A549 (cell line): Measurements from ENCODE around the gene HIC2. TPM values are rescaled to one million over a fixed set of nuclear protein-coding genes. Genes with fewer than 3 reads are reported as not detected.
"Not testable (repeated sequence)": the region's sequence is repeated elsewhere in the genome, so short reads cannot be mapped to it uniquely, and the experiment has no call there.

Experiments used
- ATAC-seq, 2 experiments: fragments of 200-7000 bp in 1 of 2; fragments of >200 bp in 1 of 2; cut with Nextera tagmentation in 1 of 2; cut with Tn5 transposase in 1 of 2; 3 replicates each; pipeline versions ENCODE4 v1.8.0 to v1.9.1; 2018 to 2020; ENCODE audit warnings: mild to moderate bottlenecking in 1 of 2, moderate library complexity in 1 of 2
- CTCF ChIA-PET: fragments of 300-600 bp; sonication (Branson Sonifier 250); formaldehyde crosslinking; extraction: SDS; loops from one replicate; lab custom pipeline; 2021; ENCODE audit warnings: antibody characterized with exemption, inconsistent platforms; lab: Yijun Ruan, JAX
- POLR2A ChIA-PET: fragments of 350-600 bp; formaldehyde crosslinking; extraction: SDS; loops from one replicate; lab custom pipeline; 2021; ENCODE audit warnings: antibody characterized with exemption, inconsistent platforms; lab: Yijun Ruan, JAX
- DNase-seq, 2 experiments: peaks; one replicate each; pipeline versions ENCODE4 v3.0.0 to v3.0.0-alpha.2; 2011 to 2016; ENCODE audit warnings: low read depth in 1 of 2, low spot score in 1 of 2
- FAIRE-seq: peaks from 2 replicates; lab custom pipeline; 2011; peaks lifted over from hg19 to GRCh38; lab: Jason Lieb, UNC
- H3K27ac ChIP-seq, 2 experiments: fragments of >200 bp; sonication (Bioruptor Twin); formaldehyde crosslinking; 3 replicates each; pipeline ENCODE4 v1.5.1; 2016 to 2017
- H3K4me1 ChIP-seq: fragments of >200 bp; sonication (Bioruptor Twin); formaldehyde crosslinking; 3 replicates; pipeline ENCODE4 v1.6.1; 2016
- H3K4me2 ChIP-seq: fragments of >200 bp; sonication (Bioruptor Twin); formaldehyde crosslinking; 3 replicates; pipeline ENCODE4 v1.6.1; 2016
- H3K4me3 ChIP-seq: fragments of >200 bp; sonication (Bioruptor Twin); formaldehyde crosslinking; 3 replicates; pipeline ENCODE4 v1.5.1; 2016
- H3K9me3 ChIP-seq: fragments of >200 bp; sonication (Bioruptor Twin); formaldehyde crosslinking; 3 replicates; pipeline ENCODE4 v1.6.1; 2016
- WGBS: methylation state at CpG from one replicate; pipeline ENCODE4 v1.1.6; 2017; ENCODE audit errors: missing lambda C conversion rate; 5-methylcytosine and 5-hydroxymethylcytosine counted together
- polyA plus RNA-seq, 4 experiments: library from polyadenylated mRNA; depleted of rRNA in 3 of 4; stranded (reverse); fragments of >200 nt; fragmentation: RNase III in 1 of 4; extraction: RNeasy Plus Mini Kit Qiagen cat#74134 plus additional on column Dnase treatment in 1 of 4; gene quantifications; 2 replicates in 3 of 4; 3 replicates in 1 of 4; pipeline ENCODE4 v1.2.3, GENCODE V29; 2011 to 2017

The HIC2 gene
- polyA plus RNA-seq, 2 of the 4 experiments (the other 2 are of a cell fraction), result 1.0 to 2.9 TPM

DNA sequence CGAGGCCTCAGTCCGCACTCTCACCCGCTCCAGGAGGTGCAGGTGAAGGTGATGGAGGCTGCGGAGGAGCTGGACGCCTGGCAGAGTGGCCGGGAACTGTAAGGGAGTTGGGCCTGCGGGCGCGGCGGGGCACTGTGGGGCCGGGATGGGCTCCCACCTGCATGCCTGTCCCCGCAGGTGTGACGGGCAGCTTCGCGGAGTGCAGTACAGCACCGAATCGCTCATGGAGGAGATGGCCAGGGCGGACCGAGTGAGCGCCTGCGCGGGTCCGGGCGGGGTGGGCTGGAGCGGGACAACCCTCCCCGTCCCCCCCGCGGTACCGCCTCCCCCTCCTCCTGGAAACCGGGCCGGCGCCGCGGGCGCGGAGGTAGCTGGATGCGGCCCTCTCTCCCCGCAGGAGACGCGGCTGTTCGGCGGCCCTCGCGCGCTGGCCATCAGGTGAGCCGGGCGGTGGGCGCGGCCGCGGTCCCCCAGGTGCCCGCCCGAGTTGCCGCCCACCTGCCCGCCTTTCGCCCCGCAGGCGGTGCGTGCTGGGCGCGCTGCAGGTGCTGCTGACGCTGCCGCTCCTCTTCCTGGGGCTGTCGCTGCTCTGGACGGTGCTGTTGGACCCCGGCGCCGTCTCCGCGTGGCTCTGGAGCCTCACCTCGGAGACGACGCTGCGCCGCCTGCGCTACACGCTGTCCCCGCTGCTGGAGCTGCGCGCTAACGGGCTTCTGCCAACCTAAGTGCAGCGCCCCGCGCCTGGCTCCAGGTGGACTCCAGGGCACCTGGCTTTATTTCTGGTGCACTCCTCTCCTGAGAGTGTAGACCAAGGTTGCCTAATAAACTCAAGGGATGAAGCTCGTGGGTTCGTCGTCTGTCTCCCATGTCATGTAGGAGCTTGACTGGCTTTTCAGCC, 52.2 kb downstream of the HIC2 start:
- 98% methylated on average over 18 of the region's 87 CpGs for WGBS
- H3K9me3 ChIP-seq, H3K4me3 ChIP-seq, ATAC-seq, H3K27ac ChIP-seq, DNase-seq, CTCF ChIA-PET, POLR2A ChIA-PET, FAIRE-seq, H3K4me1 ChIP-seq, H3K4me2 ChIP-seq: not testable (repeated sequence)

DNA sequence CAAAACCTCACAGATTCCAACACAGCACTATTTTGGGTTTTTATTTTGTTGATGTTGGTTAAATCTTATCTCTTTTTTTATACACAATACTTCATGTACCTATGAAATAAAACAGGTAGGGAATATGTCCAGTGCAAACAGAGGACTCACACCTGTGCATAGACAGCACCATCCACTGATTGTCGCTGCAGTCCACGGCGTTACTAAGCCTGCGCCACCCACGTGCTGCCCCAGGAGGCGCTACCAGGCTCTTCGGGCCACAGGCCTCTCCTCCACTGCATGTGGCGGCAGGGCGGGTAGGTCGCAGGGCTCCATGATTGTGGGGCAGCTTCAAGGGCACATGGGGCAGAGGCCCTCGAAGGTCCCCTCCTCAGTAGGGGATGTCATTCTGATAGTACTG, 55.8 kb downstream of the HIC2 start:
- H3K4me3 ChIP-seq, H3K4me2 ChIP-seq, CTCF ChIA-PET, H3K9me3 ChIP-seq, POLR2A ChIA-PET, DNase-seq, FAIRE-seq, ATAC-seq, H3K27ac ChIP-seq, H3K4me1 ChIP-seq: not testable (repeated sequence)
- WGBS, result no CpG with 5 or more reads among the region's 11 CpGs

DNA sequence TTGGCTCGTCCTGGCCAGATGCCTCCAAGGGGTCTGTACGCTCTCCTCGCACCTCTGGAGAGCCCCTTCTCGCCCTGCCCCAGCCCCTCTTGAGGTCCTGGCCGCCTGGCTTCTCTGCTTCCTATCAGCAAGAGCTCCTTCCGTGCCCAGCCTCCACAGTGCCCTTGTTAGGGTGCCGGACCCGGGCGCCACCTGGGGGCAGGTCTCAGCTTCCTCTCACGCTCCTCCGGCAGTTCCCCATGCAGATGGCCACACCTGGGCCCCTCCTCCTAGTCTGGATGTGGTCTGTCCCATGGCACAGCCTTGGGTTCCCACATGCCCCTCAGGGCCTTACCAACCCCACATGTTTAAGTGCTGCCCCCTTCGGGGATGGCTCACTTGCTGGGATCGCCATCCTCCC, 56.5 kb downstream of the HIC2 start:
- DNase-seq, CTCF ChIA-PET, H3K9me3 ChIP-seq, POLR2A ChIA-PET, H3K27ac ChIP-seq, H3K4me2 ChIP-seq, H3K4me1 ChIP-seq, H3K4me3 ChIP-seq, FAIRE-seq: not testable (repeated sequence)
- no CpG with 5 or more reads among the region's 13 CpGs for WGBS
- ATAC-seq, result peak; percentile 61 to 73; a peak in 4 of 6 replicates

- H3K4me3 ChIP-seq, H3K4me1 ChIP-seq, ATAC-seq, POLR2A ChIA-PET, DNase-seq, CTCF ChIA-PET, H3K27ac ChIP-seq, H3K4me2 ChIP-seq, H3K9me3 ChIP-seq, FAIRE-seq: not testable (repeated sequence)
- 100% methylated on average over 3 of the region's 14 CpGs for WGBS
Observed at GRCh38 chr22:21484039-21484438, 66.9 kb downstream of the HIC2 start.

DNA sequence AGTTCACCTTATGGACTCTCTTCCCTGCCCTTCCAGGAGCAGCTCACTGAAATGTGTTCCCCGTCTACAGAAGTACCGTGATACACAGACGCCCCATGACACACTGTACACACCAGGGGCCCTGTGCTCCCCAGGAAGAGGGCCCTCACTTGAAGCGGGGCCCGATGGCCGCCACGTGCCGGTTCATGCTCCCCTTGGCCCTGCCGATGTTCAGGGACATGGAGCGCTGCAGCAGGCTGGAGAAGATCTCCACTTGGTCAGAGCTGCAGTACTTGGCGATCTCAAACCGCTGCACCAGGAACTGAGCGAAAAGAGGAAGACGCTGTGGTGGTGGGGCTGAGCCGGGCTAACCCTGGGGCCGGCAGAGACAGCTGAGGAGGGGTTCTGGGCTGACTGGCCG, 70.6 kb downstream of the HIC2 start:
- ATAC-seq, CTCF ChIA-PET, H3K9me3 ChIP-seq, H3K4me3 ChIP-seq, H3K4me1 ChIP-seq, H3K4me2 ChIP-seq, H3K27ac ChIP-seq, POLR2A ChIA-PET, FAIRE-seq, DNase-seq: not testable (repeated sequence)
- WGBS, result no CpG with 5 or more reads among the region's 17 CpGs

DNA sequence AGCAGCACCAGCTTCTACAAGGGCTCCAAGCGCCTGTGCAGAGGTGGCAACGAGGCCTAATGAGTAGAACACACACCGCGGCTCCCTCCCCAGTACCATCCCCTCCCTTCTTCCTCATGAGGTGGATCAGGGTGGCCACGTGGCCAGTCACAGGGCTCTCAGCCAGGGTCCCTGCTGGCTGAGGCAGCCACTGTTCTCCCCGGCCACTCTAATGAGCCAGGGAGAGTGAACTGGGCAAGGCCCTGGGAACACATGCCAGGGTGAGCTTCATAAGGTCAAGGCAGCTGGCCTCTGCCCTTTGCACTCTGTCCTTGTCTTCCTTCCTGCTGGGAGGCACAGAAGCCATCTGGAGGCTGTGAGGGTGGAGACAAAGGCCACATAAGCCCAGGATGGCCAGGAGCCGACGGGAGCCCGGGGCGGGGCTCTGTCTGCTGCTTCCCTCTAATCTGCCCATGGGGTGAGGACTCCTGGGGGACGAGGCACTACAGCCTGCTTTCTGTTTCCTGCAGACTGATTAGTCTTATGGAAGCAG, 72.0 kb downstream of the HIC2 start:
- H3K4me1 ChIP-seq, FAIRE-seq, H3K4me2 ChIP-seq, H3K9me3 ChIP-seq, CTCF ChIA-PET, POLR2A ChIA-PET, H3K4me3 ChIP-seq, H3K27ac ChIP-seq, ATAC-seq, DNase-seq: not testable (repeated sequence)
- no CpG with 5 or more reads among the region's 11 CpGs for WGBS

DNA sequence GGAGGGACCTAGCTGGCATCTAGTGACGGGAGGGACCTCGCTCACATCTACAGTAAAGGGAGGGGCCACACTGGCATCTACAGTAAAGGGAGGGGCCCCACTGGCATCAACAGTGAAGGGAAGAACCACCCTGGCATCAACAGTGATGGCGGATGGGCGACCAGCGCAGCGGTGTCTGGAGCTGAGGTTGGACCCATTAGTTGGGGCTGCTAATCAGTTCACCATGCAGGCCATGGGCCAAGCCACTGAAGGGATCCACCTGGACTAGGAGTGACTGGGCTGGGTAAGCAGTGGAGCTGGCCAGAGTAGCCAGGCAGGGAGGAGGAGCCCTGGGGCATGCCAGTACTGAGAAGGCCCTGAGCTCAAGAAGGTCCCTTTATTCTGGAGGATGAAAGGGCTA, 73.4 kb downstream of the HIC2 start:
- not testable (repeated sequence) for H3K4me3 ChIP-seq, FAIRE-seq
- no CpG with 5 or more reads among the region's 6 CpGs for WGBS

DNA sequence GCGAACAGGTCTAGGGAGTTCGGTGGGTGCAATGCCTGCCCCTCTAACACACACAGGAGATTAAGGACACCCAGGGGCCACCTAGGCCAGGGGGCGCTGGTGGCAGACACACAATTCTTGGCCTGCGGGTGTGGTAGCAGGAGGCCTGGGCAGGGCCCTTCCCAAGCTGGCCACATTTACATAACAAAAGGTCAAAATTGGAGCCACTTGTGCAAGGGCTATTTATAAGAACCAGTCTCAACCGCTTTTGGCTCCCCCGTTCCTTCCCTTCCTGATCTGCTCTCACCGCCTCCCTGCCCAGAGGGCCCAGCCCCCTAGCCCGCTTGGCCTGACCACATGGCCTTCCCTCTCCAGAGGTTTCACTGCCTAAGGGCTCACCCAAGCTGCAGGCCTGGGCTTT, 75.1 kb downstream of the HIC2 start:
- POLR2A ChIA-PET, ATAC-seq, CTCF ChIA-PET, H3K4me2 ChIP-seq, FAIRE-seq, DNase-seq, H3K27ac ChIP-seq, H3K9me3 ChIP-seq, H3K4me3 ChIP-seq, H3K4me1 ChIP-seq: not testable (repeated sequence)
- no CpG with 5 or more reads among the region's 8 CpGs for WGBS

More for the DNA sequence above, 73.4 kb downstream of the HIC2 start:
- H3K4me1 ChIP-seq, ATAC-seq, H3K27ac ChIP-seq, DNase-seq, CTCF ChIA-PET, POLR2A ChIA-PET, H3K4me2 ChIP-seq, H3K9me3 ChIP-seq: not testable (repeated sequence)

GRCh38 chr22:21493789-21494782, 76.9 kb downstream of the HIC2 start:
- CTCF ChIA-PET, H3K9me3 ChIP-seq, H3K4me1 ChIP-seq, POLR2A ChIA-PET, FAIRE-seq, H3K27ac ChIP-seq, H3K4me2 ChIP-seq, DNase-seq, H3K4me3 ChIP-seq: not testable (repeated sequence)
- no CpG with 5 or more reads among the region's 23 CpGs for WGBS
- peak; percentile 53 to 69 for ATAC-seq

- H3K4me1 ChIP-seq, CTCF ChIA-PET, DNase-seq, H3K4me2 ChIP-seq, H3K9me3 ChIP-seq, FAIRE-seq, H3K27ac ChIP-seq, POLR2A ChIA-PET, H3K4me3 ChIP-seq: not testable (repeated sequence)
- peak; percentile 72 to 85 for ATAC-seq
- WGBS, result no CpG with 5 or more reads among the region's 4 CpGs
Observed at GRCh38 chr22:21497984-21498383, 80.8 kb downstream of the HIC2 start.
